A673 (cell line): ENCODE measurements around the gene CTTN.

ENCODE experiments used
- EZH2 ChIP-seq: fragments of 200-600 bp; sonication (generic); IDR thresholded peaks from 2 replicates; pipeline ENCODE4 v1.6.1; 2017; ENCODE audit warnings: borderline replicate concordance, low read depth, mild to moderate bottlenecking, mixed read lengths, antibody characterized with exemption, low read length; ENCODE audit not compliant: poor library complexity, severe bottlenecking
- TF ChIP-seq, protein P1 (sequence below): fragments of 300-800, 200-600 bp; sonication (generic); conservative IDR thresholded peaks from 2 replicates; pipeline ENCODE4 v1.5.1; 2017; ENCODE audit warnings: low read depth, mild to moderate bottlenecking, antibody characterized with exemption, low read length, moderate library complexity, mixed read lengths

DNA sequence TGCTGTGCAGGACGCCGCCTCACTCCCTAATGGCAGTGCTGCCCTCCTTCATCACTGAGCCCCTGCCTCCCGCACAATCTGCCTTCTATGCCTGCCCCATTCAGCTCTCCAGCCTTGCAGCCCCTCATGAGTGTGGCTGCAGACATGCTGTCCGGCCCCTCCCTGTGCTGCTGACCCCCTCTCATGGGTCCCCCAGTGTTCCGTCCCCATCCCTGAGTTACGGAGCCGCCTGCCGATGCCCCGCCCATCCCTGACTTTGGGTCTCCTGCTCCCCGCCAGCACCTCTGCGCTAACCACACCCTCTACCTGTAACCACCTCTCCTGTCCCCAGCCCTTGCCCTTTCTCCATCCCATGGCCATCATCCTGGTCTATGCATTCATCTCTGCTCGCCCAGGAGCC lies 33.3 kb downstream of the CTTN start:
- TF ChIP-seq, protein P1, sequence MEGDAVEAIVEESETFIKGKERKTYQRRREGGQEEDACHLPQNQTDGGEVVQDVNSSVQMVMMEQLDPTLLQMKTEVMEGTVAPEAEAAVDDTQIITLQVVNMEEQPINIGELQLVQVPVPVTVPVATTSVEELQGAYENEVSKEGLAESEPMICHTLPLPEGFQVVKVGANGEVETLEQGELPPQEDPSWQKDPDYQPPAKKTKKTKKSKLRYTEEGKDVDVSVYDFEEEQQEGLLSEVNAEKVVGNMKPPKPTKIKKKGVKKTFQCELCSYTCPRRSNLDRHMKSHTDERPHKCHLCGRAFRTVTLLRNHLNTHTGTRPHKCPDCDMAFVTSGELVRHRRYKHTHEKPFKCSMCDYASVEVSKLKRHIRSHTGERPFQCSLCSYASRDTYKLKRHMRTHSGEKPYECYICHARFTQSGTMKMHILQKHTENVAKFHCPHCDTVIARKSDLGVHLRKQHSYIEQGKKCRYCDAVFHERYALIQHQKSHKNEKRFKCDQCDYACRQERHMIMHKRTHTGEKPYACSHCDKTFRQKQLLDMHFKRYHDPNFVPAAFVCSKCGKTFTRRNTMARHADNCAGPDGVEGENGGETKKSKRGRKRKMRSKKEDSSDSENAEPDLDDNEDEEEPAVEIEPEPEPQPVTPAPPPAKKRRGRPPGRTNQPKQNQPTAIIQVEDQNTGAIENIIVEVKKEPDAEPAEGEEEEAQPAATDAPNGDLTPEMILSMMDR, result no peak
- no peak for TF ChIP-seq EZH2
